C1 segment of cervical spinal cord (tissue), 14 donors: ENCODE data around the gene PCDHGB3.
"Not testable (repeated sequence)": the region's sequence is repeated elsewhere in the genome, so short reads cannot be mapped to it uniquely, and the experiment has no call there.

Experiments used
- DNase-seq, 14 donors: peaks; one replicate each; lab custom pipeline; 2025; lab: John Stamatoyannopoulos, UW

PCDHGB3 gene

DNA sequence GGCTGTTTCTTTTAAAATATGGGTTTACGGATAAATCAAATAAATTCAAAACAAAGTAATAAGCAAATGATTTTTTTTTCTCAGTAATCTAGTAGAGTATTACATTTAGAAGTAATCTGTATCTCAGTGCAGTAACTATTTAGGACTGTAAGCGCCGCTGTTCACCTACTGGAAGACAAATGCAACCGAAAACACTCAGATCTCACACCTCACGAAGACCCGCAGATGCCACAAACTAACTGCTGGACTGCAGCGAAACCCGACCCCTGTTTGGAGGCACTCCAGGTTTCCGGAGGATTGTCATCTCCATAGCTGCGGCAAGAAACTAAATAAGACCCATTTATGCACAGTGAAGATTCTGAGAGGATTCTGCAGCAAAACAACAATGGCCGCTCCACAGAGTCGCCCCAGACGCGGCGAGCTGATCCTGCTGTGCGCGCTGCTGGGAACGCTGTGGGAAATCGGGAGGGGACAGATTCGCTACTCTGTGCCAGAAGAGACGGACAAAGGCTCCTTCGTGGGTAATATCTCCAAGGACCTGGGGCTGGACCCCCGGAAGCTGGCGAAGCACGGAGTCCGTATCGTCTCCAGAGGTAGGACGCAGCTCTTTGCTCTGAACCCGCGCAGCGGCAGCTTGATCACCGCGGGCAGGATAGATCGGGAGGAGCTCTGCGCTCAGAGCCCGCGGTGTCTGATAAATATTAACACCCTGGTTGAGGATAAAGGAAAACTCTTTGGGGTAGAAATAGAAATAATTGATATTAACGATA, 22.6 kb downstream of the PCDHGB3 start, which contains the start of gene PCDHGA8:
Gene PCDHGA8 (plus strand): TSS at position 205 of the 770 bp plus-strand sequence. CDS start 181 bp downstream, at position 386.
- DNase-seq = no peak

DNA sequence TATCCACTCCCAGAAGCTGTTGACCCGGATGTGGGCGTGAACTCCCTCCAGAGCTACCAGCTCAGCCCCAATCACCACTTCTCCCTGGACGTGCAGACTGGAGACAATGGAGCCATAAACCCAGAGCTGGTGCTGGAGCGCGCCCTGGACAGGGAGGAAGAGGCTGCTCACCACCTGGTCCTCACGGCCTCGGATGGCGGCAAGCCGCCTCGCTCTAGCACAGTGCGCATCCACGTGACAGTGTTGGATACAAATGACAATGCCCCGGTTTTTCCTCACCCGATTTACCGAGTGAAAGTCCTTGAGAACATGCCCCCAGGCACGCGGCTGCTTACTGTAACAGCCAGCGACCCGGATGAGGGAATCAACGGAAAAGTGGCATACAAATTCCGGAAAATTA, 23.2 kb downstream of the PCDHGB3 start:
- no peak for DNase-seq

DNA sequence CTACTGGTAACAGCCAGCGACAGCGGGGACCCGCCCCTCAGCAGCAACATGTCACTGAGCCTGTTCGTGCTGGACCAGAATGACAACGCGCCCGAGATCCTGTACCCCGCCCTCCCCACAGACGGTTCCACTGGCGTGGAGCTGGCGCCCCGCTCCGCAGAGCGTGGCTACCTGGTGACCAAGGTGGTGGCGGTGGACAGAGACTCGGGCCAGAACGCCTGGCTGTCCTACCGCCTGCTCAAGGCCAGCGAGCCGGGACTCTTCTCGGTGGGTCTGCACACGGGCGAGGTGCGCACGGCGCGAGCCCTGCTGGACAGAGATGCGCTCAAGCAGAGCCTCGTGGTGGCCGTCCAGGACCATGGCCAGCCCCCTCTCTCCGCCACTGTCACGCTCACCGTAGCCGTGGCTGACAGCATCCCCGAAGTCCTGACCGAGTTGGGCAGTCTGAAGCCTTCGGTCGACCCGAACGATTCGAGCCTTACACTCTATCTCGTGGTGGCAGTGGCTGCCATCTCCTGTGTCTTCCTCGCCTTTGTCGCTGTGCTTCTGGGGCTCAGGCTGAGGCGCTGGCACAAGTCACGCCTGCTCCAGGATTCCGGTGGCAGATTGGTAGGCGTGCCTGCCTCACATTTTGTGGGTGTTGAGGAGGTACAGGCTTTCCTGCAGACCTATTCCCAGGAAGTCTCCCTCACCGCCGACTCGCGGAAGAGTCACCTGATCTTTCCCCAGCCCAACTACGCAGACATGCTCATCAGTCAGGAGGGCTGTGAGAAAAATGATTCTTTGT, 24.6 kb downstream of the PCDHGB3 start:
- DNase-seq = not testable (repeated sequence)

DNA sequence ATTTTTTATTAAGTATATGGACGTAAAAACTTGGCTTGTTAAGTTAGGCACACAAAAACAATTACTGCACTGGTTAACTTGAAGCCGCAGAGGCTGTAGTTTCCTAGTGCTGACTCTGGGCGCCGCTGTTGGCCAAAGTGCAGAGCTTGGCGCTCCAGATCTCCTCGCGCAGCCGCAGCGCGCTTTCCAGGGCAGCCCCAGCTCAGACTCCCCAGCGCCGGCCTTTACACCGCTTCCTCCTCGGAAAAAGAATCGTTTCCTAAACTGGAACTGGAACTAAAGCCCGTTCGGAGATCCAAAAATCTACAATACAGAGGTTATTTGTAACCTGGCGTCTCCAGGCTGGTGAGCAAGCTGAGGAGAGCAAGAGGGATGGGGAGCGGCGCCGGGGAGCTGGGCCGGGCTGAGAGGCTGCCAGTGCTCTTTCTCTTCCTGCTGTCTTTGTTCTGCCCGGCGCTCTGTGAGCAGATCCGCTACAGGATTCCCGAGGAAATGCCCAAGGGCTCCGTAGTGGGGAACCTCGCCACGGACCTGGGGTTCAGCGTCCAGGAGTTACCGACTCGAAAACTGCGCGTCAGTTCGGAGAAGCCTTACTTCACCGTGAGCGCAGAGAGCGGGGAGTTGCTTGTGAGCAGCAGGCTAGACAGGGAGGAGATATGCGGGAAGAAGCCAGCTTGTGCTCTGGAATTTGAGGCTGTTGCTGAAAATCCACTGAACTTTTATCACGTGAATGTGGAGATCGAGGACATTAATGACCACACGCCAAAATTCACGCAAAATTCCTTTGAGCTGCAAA, 27.9 kb downstream of the PCDHGB3 start, which contains the start of gene PCDHGB5:
Gene PCDHGB5 (plus strand): TSS at position 192 of the 796 bp plus-strand sequence. CDS start 181 bp downstream, at position 373.
- peak in 1 of 14 donors; percentile 17 for DNase-seq

DNA sequence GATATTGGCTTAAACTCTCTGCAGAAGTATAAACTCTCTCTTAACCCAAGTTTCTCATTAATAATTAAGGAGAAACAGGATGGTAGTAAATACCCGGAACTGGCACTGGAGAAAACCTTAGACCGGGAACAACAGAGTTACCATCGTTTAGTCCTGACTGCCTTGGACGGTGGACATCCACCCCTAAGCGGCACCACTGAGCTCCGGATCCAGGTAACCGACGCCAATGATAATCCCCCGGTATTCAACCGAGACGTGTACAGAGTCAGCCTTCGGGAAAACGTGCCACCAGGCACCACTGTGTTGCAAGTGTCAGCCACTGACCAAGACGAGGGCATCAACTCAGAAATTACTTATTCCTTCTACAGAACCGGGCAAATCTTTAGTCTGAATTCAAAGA, 28.6 kb downstream of the PCDHGB3 start:
- DNase-seq = no peak

DNA sequence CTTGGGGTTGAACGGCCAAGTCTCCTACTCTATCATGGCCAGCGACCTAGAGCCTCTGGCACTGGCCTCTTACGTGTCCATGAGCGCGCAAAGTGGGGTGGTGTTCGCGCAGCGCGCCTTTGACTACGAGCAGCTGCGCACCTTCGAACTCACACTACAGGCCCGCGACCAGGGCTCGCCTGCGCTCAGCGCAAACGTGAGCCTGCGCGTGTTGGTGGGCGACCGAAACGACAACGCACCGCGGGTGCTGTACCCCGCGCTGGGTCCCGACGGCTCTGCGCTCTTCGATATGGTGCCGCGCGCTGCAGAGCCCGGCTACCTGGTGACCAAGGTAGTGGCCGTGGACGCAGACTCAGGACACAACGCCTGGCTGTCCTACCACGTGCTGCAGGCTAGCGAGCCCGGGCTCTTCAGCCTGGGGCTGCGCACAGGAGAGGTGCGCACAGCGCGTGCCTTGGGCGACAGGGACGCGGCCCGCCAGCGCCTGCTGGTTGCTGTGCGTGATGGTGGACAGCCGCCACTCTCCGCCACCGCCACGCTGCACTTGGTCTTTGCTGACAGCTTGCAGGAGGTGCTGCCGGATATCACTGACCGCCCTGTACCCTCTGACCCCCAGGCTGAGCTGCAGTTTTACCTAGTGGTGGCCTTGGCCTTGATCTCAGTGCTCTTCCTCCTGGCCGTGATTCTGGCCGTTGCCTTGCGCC, 29.7 kb downstream of the PCDHGB3 start:
- DNase-seq = no peak

DNA sequence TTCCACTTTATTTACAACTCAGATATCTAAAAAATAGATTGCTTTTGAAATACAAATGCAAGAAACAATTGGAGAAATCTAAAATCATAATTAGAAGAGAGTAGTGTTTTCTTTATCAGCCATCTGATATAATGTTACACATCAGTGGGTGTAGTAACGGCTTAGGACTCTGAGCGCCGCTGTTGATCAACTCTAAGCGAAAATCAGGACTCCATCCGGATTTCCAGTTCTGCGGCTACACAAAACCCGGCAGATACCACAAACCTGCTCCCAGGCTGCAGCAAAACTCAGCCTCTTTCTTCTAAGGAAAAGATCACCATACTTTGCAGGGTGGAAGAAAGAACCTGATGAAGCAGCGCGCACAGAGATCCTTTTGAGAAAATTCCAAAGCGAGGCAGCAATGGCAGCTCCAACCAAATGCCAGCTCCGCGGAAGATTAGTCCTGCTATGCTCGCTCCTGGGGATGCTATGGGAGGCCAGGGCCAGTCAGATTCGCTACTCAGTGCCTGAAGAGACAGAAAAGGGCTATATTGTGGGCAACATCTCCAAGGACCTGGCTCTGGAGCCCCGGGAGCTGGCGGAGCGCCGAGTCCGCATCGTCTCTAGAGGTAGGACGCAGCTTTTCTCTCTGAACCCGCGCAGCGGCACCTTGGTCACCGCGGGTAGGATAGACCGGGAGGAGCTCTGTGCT, 32.7 kb downstream of the PCDHGB3 start, which contains the start of gene PCDHGA9:
Gene PCDHGA9 (plus strand): TSS at position 226 of the 691 bp plus-strand sequence. CDS start 175 bp downstream, at position 401.
- DNase-seq = peak in 1 of 14 donors; percentile 2

DNA sequence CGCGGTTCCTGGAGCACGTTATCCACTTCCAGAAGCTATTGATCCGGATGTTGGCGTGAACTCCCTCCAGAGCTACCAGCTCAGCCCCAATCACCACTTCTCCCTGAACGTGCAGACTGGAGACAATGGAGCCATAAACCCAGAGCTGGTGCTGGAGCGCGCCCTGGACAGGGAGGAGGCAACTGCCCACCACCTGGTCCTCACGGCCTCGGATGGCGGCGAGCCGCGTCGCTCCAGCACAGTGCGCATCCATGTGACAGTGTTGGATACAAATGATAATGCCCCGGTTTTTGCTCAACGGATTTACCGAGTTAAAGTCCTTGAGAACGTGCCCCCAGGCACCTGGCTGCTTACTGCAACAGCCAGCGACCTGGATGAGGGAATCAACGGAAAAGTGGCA, 33.3 kb downstream of the PCDHGB3 start:
- no peak for DNase-seq

DNA sequence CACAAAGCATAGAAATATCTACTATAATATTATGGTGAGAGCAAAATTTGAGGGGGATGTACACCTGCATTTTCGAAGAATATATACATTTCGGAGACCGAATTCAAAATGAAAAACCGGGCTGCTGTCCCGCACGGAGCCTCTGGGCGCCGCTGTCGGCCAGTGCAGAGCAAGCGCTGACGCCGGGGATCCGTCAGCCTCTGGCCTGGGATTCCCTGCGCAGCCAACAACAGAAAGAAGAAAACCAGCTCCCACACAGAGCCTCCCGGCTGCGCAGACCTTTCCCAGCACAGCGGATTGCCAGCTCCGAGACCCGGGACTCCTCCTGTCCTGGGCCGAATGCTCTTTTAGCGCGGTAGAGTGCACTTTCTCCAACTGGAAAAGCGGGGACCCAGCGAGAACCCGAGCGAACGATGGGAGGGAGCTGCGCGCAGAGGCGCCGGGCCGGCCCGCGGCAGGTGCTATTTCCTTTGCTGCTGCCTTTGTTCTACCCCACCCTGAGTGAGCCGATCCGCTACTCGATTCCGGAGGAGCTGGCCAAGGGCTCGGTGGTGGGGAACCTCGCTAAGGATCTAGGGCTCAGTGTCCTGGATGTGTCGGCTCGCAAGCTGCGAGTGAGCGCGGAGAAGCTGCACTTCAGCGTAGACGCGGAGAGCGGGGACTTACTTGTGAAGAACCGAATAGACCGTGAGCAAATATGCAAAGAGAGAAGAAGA, 37.9 kb downstream of the PCDHGB3 start, which contains the start of gene PCDHGB6:
Gene PCDHGB6 (plus strand): TSS at position 232 of the 716 bp plus-strand sequence. CDS start 182 bp downstream, at position 414.
- peak in 1 of 14 donors; percentile 21 for DNase-seq

DNA sequence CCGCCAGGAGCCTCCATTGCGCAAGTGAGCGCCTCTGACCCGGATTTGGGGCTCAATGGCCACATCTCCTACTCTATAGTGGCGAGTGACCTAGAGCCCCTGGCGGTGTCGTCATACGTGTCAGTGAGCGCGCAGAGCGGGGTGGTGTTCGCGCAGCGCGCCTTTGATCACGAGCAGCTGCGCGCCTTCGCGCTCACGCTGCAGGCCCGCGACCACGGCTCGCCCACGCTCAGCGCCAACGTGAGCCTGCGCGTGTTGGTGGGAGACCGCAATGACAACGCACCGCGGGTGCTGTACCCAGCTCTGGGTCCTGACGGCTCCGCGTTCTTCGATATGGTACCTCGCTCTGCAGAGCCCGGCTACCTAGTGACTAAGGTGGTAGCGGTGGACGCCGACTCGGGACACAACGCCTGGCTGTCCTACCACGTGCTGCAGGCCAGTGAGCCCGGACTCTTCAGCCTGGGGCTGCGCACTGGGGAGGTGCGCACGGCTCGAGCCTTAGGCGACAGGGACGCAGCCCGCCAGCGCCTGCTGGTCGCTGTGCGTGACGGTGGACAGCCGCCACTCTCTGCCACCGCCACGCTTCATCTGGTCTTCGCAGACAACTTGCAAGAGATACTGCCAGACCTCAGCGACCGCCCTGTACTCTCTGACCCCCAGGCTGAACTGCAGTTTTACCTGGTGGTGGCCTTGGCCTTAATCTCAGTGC, 39.7 kb downstream of the PCDHGB3 start:
- no peak for DNase-seq

DNA sequence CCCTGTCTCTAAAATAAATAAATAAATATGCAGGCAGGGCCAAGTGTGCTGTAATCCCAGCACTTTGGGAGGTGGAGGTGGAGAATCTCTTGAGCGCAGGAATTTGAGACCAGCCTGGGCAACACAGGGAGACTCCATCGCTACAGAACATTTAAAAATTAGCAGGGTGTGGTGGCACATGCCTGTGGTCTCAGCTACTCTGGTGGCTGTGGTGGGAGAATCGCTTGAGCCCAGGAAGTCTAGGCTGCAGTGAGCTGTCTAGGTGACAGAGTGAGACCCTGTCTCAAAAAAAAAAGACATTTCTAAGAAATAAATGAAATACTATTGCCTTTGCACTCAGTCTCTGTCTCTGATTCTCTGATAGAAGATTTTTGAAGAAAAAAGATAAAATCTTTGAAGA, 41.5 kb downstream of the PCDHGB3 start:
- DNase-seq = no peak

DNA sequence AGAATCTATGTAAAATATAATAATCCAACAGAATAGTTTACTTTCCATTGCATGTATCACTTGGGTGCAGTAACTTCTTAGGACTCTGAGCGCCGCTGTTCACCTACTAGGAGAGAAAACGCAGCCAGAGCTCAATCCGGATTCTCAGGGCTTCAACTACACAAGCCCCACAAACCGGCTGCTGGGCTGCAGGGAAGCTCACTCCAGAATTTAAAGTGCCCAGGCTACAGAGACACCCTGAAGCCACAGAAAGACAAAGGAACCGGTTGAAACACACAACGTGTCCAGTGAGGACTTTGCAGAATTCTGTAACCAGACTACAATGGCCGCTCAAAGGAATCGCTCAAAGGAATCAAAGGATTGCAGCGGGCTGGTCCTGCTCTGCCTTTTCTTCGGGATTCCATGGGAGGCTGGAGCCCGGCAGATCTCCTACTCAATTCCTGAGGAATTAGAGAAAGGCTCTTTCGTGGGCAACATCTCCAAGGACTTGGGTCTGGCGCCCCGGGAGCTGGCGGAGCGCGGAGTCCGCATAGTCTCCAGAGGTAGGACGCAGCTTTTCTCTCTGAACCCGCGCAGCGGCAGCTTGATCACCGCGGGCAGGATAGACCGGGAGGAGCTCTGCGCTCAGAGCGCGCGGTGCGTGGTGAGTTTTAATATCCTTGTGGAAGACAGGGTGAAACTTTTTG, 43.0 kb downstream of the PCDHGB3 start, which contains the start of gene PCDHGA10:
Gene PCDHGA10 (plus strand): TSS at position 134 of the 686 bp plus-strand sequence. CDS start 189 bp downstream, at position 323.
- DNase-seq = no peak

DNA sequence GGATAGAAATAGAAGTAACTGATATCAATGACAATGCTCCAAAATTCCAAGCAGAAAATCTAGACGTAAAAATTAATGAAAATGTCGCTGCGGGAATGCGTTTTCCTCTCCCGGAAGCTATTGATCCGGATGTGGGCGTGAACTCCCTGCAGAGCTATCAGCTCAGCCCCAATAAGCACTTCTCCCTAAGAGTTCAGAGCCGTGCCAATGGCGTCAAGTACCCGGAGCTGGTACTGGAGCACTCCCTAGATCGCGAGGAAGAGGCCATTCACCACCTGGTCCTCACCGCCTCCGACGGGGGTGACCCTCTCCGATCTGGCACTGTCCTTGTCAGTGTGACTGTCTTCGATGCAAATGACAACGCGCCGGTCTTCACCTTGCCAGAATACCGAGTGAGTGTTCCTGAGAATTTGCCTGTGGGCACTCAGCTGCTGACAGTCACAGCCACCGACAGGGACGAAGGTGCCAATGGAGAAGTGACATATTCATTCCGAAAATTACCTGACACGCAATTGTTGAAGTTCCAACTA, 43.6 kb downstream of the PCDHGB3 start:
- DNase-seq = no peak

DNA sequence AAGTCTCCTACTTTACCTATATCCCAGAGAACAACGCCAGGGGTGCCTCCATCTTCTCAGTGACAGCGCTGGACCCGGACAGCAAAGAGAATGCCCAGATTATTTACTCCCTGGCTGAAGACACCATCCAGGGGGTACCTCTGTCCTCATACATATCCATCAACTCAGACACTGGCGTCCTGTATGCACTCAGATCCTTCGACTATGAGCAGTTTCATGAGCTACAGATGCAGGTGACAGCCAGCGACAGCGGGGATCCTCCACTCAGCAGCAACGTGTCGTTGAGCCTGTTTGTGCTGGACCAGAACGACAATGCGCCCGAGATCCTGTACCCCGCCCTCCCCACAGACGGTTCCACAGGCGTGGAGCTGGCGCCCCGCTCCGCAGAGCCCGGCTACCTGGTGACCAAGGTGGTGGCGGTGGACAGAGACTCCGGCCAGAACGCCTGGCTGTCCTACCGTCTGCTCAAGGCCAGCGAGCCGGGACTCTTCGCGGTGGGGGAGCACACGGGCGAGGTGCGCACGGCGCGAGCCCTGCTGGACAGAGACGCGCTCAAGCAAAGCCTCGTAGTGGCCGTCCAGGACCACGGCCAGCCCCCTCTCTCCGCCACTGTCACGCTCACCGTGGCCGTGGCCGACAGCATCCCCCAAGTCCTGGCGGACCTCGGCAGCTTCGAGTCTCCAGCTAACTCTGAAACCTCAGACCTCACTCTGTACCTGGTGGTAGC, 44.7 kb downstream of the PCDHGB3 start:
- not testable (repeated sequence) for DNase-seq

DNA sequence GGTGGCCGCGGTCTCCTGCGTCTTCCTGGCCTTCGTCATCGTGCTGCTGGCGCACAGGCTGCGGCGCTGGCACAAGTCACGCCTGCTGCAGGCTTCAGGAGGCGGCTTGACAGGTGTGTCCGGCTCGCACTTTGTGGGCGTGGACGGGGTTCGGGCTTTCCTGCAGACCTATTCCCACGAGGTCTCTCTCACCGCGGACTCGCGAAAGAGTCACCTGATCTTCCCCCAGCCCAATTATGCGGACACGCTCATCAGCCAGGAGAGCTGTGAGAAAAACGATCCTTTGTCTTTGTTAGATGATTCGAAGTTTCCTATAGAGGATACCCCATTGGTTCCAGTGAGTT, 45.2 kb downstream of the PCDHGB3 start:
- DNase-seq = not testable (repeated sequence)

DNA sequence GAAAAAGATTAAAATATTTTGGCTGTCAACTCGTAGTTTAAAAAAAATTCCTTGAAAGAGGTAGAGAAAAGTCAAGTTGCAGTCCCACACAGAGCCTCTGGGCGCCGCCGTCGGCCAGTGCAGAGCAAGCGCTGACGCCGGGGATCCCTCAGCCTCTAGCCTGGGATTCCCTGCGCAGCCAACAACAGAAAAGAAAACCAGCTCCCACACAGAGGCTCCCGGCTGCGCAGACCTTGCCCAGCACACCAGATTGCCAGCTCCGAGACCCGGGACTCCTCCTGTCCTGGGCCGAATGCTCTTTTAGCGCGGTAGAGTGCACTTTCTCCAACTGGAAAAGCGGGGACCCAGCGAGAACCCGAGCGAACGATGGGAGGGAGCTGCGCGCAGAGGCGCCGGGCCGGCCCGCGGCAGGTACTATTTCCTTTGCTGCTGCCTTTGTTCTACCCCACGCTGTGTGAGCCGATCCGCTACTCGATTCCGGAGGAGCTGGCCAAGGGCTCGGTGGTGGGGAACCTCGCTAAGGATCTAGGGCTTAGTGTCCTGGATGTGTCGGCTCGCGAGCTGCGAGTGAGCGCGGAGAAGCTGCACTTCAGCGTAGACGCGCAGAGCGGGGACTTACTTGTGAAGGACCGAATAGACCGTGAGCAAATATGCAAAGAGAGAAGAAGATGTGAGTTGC, 47.6 kb downstream of the PCDHGB3 start, which contains the start of gene PCDHGB7:
Gene PCDHGB7 (plus strand): TSS at position 184 of the 679 bp plus-strand sequence. CDS start 183 bp downstream, at position 367.
- DNase-seq = peak in 4 of 14 donors; percentile 29 to 45 (median 36)
